SIG-M5 (cell line): ENCODE data around the gene UBA3.

Source experiments
- DNase-seq: peaks from one replicate; lab custom pipeline; 2025; lab: John Stamatoyannopoulos, UW

The UBA3 gene

GRCh38 chr3:69066121-69066520 lies 14.0 kb downstream of the UBA3 start:
- no peak for DNase-seq

GRCh38 chr3:69065318-69065964 lies 14.7 kb downstream of the UBA3 start:
- no peak for DNase-seq

GRCh38 chr3:69063636-69064035 lies 16.5 kb downstream of the UBA3 start:
- DNase-seq, result no peak

- no peak for DNase-seq
Observed at GRCh38 chr3:69059688-69060087, 20.5 kb downstream of the UBA3 start.

- no peak for DNase-seq
Observed at GRCh38 chr3:69058947-69059224, 21.3 kb downstream of the UBA3 start.

- DNase-seq, result no peak
Observed at GRCh38 chr3:69058180-69058946, 21.8 kb downstream of the UBA3 start.

- no peak for DNase-seq
Observed at GRCh38 chr3:69052472-69052898, 27.7 kb downstream of the UBA3 start.

- no peak for DNase-seq
Observed at GRCh38 chr3:69051756-69052471, 28.3 kb downstream of the UBA3 start, which contains the start of gene TMF1. TSS of gene TMF1 (minus strand) at chr3:69052333. CDS start at chr3:69052086, 247 bp downstream.

GRCh38 chr3:69048990-69049389 lies 31.2 kb downstream of the UBA3 start:
- DNase-seq, result no peak

- DNase-seq, result no peak
Observed at GRCh38 chr3:69044608-69045007, 35.6 kb downstream of the UBA3 start.

GRCh38 chr3:69033470-69033869 lies 46.7 kb downstream of the UBA3 start:
- peak; percentile 16 for DNase-seq

- DNase-seq, result no peak
Observed at GRCh38 chr3:69032737-69033136, 47.4 kb downstream of the UBA3 start.

GRCh38 chr3:69032142-69032541 lies 48.0 kb downstream of the UBA3 start:
- DNase-seq, result no peak

- no peak for DNase-seq
Observed at GRCh38 chr3:69031635-69032034, 48.5 kb downstream of the UBA3 start.

GRCh38 chr3:69020857-69021256 lies 59.3 kb downstream of the UBA3 start:
- no peak for DNase-seq

GRCh38 chr3:69020424-69020823 lies 59.7 kb downstream of the UBA3 start:
- DNase-seq, result no peak

- no peak for DNase-seq
Observed at GRCh38 chr3:69016901-69017300, 63.3 kb downstream of the UBA3 start.

- DNase-seq, result no peak
Observed at GRCh38 chr3:69016102-69016501, 64.1 kb downstream of the UBA3 start.

- no peak for DNase-seq
Observed at GRCh38 chr3:69014022-69014580, 66.1 kb downstream of the UBA3 start.

GRCh38 chr3:69013253-69014021 lies 66.7 kb downstream of the UBA3 start, which contains the start of gene EOGT:
TSS of gene EOGT (minus strand) at chr3:69013684. CDS start at chr3:69009846, 3,838 bp downstream.
- no peak for DNase-seq

GRCh38 chr3:69012800-69013252 lies 67.3 kb downstream of the UBA3 start:
- no peak for DNase-seq
